Neural crest cell (in vitro differentiated cells): ENCODE data around the gene LPXN. TPM values are rescaled to one million over a fixed set of nuclear protein-coding genes. Genes with fewer than 3 reads are reported as not detected.

Source experiments
- DNase-seq: peaks from one replicate; pipeline ENCODE4 v3.0.0; 2021; ENCODE audit warnings: low read depth, mixed read lengths, low spot score
- H3K27ac Mint-ChIP-seq: one replicate; pipeline ENCODE4 v1.8.0; 2021; ENCODE audit warnings: mild to moderate bottlenecking, mixed read lengths; ENCODE audit not compliant: unreplicated experiment
- H3K27me3 Mint-ChIP-seq: 2 replicates; pipeline ENCODE4 v1.8.0; 2021; ENCODE audit warnings: low read depth, mild to moderate bottlenecking, mixed read lengths
- H3K36me3 Mint-ChIP-seq: 2 replicates; pipeline ENCODE4 v1.8.0; 2021; ENCODE audit warnings: low read depth, mild to moderate bottlenecking, mixed read lengths
- H3K4me1 Mint-ChIP-seq: 2 replicates; pipeline ENCODE4 v1.8.0; 2021; ENCODE audit warnings: mixed read lengths
- H3K4me3 Mint-ChIP-seq: one replicate; pipeline ENCODE4 v1.8.0; 2021; ENCODE audit warnings: mild to moderate bottlenecking, mixed read lengths
- H3K9me3 Mint-ChIP-seq: 2 replicates; pipeline ENCODE4 v1.8.0; 2021; ENCODE audit warnings: mixed read lengths
- total RNA-seq: library from RNA; stranded (reverse); gene quantifications from 2 replicates; pipeline ENCODE4 v1.2.1, GENCODE V29; 2021
- TF ChIP-seq, protein P1 (sequence below): fragments of 200-600 bp; sonication (generic); conservative IDR thresholded peaks from 2 replicates; pipeline ENCODE4 v1.5.0; 2021; ENCODE audit warnings: antibody characterized with exemption, mild to moderate bottlenecking

LPXN gene
- total RNA-seq, 1 donor from 2014 or later, result 3.1 TPM

DNA sequence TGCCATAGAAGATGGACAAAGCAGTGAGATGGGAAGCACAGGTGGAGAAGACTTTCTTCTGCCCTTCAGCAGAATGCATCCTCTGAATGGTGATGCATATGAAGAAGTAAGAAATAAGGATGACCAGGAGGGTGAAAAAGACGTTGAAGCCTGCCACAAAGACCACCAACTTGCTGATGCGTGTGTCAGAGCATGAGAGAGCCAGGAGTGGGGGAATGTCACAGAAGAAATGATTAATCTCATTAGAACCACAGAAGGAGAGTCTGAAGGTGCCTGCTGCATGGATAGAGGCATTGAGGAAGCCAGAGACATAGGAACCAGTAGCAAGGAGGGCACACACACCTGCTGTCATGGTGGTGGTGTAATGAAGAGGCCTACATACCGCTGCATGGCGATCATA lies 68.3 kb downstream of the LPXN start:
- TF ChIP-seq, protein P1, sequence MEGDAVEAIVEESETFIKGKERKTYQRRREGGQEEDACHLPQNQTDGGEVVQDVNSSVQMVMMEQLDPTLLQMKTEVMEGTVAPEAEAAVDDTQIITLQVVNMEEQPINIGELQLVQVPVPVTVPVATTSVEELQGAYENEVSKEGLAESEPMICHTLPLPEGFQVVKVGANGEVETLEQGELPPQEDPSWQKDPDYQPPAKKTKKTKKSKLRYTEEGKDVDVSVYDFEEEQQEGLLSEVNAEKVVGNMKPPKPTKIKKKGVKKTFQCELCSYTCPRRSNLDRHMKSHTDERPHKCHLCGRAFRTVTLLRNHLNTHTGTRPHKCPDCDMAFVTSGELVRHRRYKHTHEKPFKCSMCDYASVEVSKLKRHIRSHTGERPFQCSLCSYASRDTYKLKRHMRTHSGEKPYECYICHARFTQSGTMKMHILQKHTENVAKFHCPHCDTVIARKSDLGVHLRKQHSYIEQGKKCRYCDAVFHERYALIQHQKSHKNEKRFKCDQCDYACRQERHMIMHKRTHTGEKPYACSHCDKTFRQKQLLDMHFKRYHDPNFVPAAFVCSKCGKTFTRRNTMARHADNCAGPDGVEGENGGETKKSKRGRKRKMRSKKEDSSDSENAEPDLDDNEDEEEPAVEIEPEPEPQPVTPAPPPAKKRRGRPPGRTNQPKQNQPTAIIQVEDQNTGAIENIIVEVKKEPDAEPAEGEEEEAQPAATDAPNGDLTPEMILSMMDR, result no peak
- Mint-ChIP-seq H3K27ac (no peak overlapping the region), H3K9me3 (no peaks in the 10 kb centered on the region), H3K36me3 (no peaks in the 10 kb centered on the region), H3K27me3 (peaks cover 37% of the 10 kb centered on the region), H3K4me1 (no peaks in the 10 kb centered on the region), H3K4me3 (no peak overlapping the region)
- no peak for DNase-seq

DNA sequence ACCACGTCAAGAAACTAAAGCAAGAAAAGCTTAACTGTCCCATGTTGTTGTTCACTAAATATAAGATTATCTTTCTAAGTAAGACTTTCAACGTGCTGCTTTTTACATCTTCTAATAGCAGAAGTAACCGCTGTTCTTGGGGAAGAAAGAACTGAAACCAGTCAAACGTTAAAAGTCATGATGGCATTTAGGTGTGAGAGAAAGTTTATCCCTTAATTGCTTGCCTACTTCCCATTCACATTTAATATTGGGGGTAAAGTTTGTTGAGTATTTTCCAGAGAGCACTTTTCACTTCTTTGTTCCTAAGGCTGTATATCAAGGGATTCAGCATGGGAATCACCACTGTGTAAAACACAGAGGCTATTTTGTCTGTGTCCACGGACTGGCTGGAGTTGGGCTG lies 68.7 kb downstream of the LPXN start:
- TF ChIP-seq, protein P1, result no peak
- Mint-ChIP-seq H3K4me1 (no peaks in the 10 kb centered on the region), H3K9me3 (no peaks in the 10 kb centered on the region), H3K27me3 (peaks cover 37% of the 10 kb centered on the region), H3K27ac (no peak overlapping the region), H3K4me3 (no peak overlapping the region), H3K36me3 (no peaks in the 10 kb centered on the region)
- DNase-seq, result no peak

- Mint-ChIP-seq H3K4me3 (no peak overlapping the region), H3K36me3 (no peaks in the 10 kb centered on the region), H3K27ac (no peak overlapping the region), H3K9me3 (no peaks in the 10 kb centered on the region), H3K27me3 (peaks cover 39% of the 10 kb centered on the region), H3K4me1 (no peaks in the 10 kb centered on the region)
- no peak for DNase-seq
- TF ChIP-seq, protein P1, result no peak
Measured at GRCh38 chr11:58505849-58506248, 69.8 kb downstream of the LPXN start.

DNA sequence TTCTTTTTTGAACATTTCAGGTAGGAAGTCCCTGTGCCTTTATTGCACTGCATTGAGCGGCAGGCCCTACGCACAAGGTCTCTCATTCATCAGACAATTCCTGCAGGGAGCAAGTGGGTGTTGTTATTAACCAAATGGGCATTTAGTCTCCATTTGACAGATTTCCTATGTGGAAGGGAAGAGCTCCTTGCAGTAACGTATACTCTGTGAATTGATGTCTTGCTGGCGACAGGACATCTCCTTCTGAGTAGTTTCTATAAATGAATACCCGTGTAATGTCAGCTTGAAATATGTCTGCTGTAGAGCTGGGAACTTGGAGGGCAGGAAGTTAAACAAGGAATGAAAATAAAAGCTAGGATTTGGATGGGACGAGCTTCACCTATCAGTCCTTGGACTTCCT lies 71.4 kb downstream of the LPXN start:
- TF ChIP-seq, protein P1, result no peak
- no peak for DNase-seq
- Mint-ChIP-seq H3K27ac (no peak overlapping the region), H3K4me1 (no peaks in the 10 kb centered on the region), H3K4me3 (no peak overlapping the region), H3K36me3 (no peaks in the 10 kb centered on the region), H3K9me3 (no peaks in the 10 kb centered on the region), H3K27me3 (peaks cover 48% of the 10 kb centered on the region)

DNA sequence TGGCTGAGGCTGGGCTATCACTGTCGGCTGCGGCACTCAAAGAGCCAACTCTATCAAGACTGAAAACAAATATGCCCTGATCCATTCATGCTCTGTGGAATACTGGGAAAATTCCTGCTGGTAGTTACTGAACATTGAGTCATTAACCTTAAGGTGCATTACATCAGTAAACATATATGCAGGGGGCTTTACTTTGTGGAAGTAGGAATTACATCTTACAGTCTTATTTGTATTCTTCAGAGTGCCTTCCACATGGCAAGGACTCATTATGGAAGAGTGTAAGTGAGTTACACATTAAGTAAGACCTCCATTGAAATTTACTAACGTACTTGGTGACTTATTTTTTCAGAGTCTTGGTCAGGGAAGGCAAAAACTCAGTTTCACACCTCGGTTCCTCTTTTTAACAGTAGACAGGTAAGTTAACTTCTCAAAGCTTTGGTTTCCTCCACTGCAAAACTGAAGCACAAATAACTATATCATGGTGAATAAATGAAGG lies 72.2 kb downstream of the LPXN start:
- H3K27me3 Mint-ChIP-seq, result peaks cover 50% of the 10 kb centered on the region
- H3K9me3 Mint-ChIP-seq, result no peaks in the 10 kb centered on the region
- H3K36me3 Mint-ChIP-seq, result no peaks in the 10 kb centered on the region
- H3K4me3 Mint-ChIP-seq, result no peak overlapping the region
- H3K4me1 Mint-ChIP-seq, result no peaks in the 10 kb centered on the region
- TF ChIP-seq, protein P1, result no peak
- DNase-seq, result no peak
- H3K27ac Mint-ChIP-seq, result no peak overlapping the region

DNA sequence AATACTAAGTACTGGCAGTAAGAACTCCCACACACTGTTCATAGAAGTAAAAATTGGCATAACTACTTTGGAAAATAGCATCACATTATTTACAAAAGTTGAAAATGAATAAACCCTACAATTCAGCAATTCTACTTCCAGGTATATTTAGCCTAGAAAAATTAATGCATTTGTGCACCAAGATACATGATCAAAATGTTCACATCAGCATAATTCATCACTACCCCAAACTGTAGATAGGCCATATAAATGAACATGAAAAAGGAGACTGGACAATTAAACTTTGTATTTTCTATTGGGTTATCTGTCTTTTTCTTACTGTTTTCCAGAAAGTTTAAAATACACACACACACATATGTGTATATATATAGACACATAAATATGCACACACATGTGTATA lies 73.7 kb downstream of the LPXN start:
- Mint-ChIP-seq H3K27ac (no peak overlapping the region), H3K4me3 (no peak overlapping the region), H3K4me1 (no peaks in the 10 kb centered on the region), H3K36me3 (no peaks in the 10 kb centered on the region), H3K27me3 (peaks cover 48% of the 10 kb centered on the region), H3K9me3 (no peaks in the 10 kb centered on the region)
- no peak for DNase-seq
- TF ChIP-seq, protein P1, result no peak
